Measurements from ENCODE around the gene PRAME.

- no peak for TF ChIP-seq POLR2A (IDR thresholded peaks at IDR 0.05; ENCODE audit: low read length)
- TF ChIP-seq GATA1 (IDR thresholded peaks at IDR 0.05; ENCODE audit: low read depth, low read length): no peak
Observed at GRCh38 chr22:22550789-22551434, 8.2 kb downstream of the PRAME start.

Measured in erythroblast (primary cell).